Measurements from ENCODE around the gene ZFAND4.
"Not testable (repeated sequence)": the region's sequence is repeated elsewhere in the genome, so short reads cannot be mapped to it uniquely, and the experiment has no call there.

Gene ZFAND4

GRCh38 chr10:45591280-45591679 lies 81.3 kb downstream of the ZFAND4 start:
- no peak overlapping the region for H3K4me3 Mint-ChIP-seq
- peaks cover 7% of the 10 kb centered on the region for H3K27me3 Mint-ChIP-seq (ENCODE audit: low read depth)
- H3K4me1 Mint-ChIP-seq (ENCODE audit: low read depth): peaks cover 28% of the 10 kb centered on the region
- H3K36me3 Mint-ChIP-seq (ENCODE audit: low read depth): peaks cover 20% of the 10 kb centered on the region
- DNase-seq (ENCODE audit: low spot score): no peak
- H3K27ac Mint-ChIP-seq: no peak overlapping the region
- peaks cover 17% of the 10 kb centered on the region for H3K9me3 Mint-ChIP-seq

- Mint-ChIP-seq H3K27me3 (ENCODE audit: low read depth) (peaks cover 6% of the 10 kb centered on the region), H3K4me3 (no peak overlapping the region), H3K9me3 (peaks cover 22% of the 10 kb centered on the region), H3K36me3 (ENCODE audit: low read depth) (peaks cover 20% of the 10 kb centered on the region), H3K4me1 (ENCODE audit: low read depth) (peaks cover 20% of the 10 kb centered on the region), H3K27ac (no peak overlapping the region)
- no peak for DNase-seq (ENCODE audit: low spot score)
These were observed 82.7 kb downstream of the ZFAND4 start for GRCh38 chr10:45589868-45590267.

- Mint-ChIP-seq H3K4me1 (ENCODE audit: low read depth) (peaks cover 18% of the 10 kb centered on the region), H3K4me3 (no peak overlapping the region), H3K9me3 (peaks cover 26% of the 10 kb centered on the region), H3K27ac (no peak overlapping the region), H3K36me3 (ENCODE audit: low read depth) (peaks cover 20% of the 10 kb centered on the region), H3K27me3 (ENCODE audit: low read depth) (peaks cover 11% of the 10 kb centered on the region)
- DNase-seq (ENCODE audit: low spot score): no peak
These were observed 83.6 kb downstream of the ZFAND4 start for GRCh38 chr10:45589009-45589408.

- Mint-ChIP-seq H3K4me3 (no peak overlapping the region), H3K36me3 (ENCODE audit: low read depth) (peaks cover 16% of the 10 kb centered on the region), H3K27ac (no peak overlapping the region), H3K9me3 (peaks cover 26% of the 10 kb centered on the region), H3K27me3 (ENCODE audit: low read depth) (peaks cover 10% of the 10 kb centered on the region), H3K4me1 (ENCODE audit: low read depth) (peaks cover 4% of the 10 kb centered on the region)
- DNase-seq (ENCODE audit: low spot score): no peak
These were observed 86.3 kb downstream of the ZFAND4 start for GRCh38 chr10:45586028-45586824.

GRCh38 chr10:45585131-45585530 lies 87.4 kb downstream of the ZFAND4 start:
- Mint-ChIP-seq H3K4me3 (no peak overlapping the region), H3K9me3 (peaks cover 25% of the 10 kb centered on the region), H3K36me3 (ENCODE audit: low read depth) (peaks cover 11% of the 10 kb centered on the region), H3K27me3 (ENCODE audit: low read depth) (peaks cover 10% of the 10 kb centered on the region), H3K27ac (no peak overlapping the region), H3K4me1 (ENCODE audit: low read depth) (peaks cover 14% of the 10 kb centered on the region)
- no peak for DNase-seq (ENCODE audit: low spot score)

GRCh38 chr10:45582386-45582781 lies 90.2 kb downstream of the ZFAND4 start:
- Mint-ChIP-seq H3K27ac (no peak overlapping the region), H3K27me3 (ENCODE audit: low read depth) (peaks cover 10% of the 10 kb centered on the region), H3K4me3 (no peak overlapping the region), H3K4me1 (ENCODE audit: low read depth) (peaks cover 21% of the 10 kb centered on the region), H3K36me3 (ENCODE audit: low read depth) (peaks cover 6% of the 10 kb centered on the region), H3K9me3 (peaks cover 15% of the 10 kb centered on the region)
- DNase-seq (ENCODE audit: low spot score): no peak

- Mint-ChIP-seq H3K27ac (no peak overlapping the region), H3K4me1 (ENCODE audit: low read depth) (peaks cover 21% of the 10 kb centered on the region), H3K9me3 (peaks cover 12% of the 10 kb centered on the region), H3K36me3 (ENCODE audit: low read depth) (peaks cover 3% of the 10 kb centered on the region), H3K4me3 (no peak overlapping the region), H3K27me3 (ENCODE audit: low read depth) (peaks cover 10% of the 10 kb centered on the region)
- no peak for DNase-seq (ENCODE audit: low spot score)
These were observed 90.8 kb downstream of the ZFAND4 start for GRCh38 chr10:45581582-45582385.

- Mint-ChIP-seq H3K36me3 (ENCODE audit: low read depth) (no peaks in the 10 kb centered on the region), H3K27ac (peak overlapping the region; percentile 92), H3K27me3 (ENCODE audit: low read depth) (peaks cover 10% of the 10 kb centered on the region), H3K9me3 (peaks cover 9% of the 10 kb centered on the region), H3K4me1 (ENCODE audit: low read depth) (peaks cover 21% of the 10 kb centered on the region), H3K4me3 (peak overlapping the region; percentile 87)
- DNase-seq (ENCODE audit: low spot score): no peak
These were observed 91.4 kb downstream of the ZFAND4 start for GRCh38 chr10:45581216-45581549.

- peak; percentile 21 for DNase-seq (ENCODE audit: low spot score)
- H3K27me3 Mint-ChIP-seq (ENCODE audit: low read depth): peaks cover 10% of the 10 kb centered on the region
- peak overlapping the region; percentile 87 for H3K4me3 Mint-ChIP-seq
- peaks cover 21% of the 10 kb centered on the region for H3K4me1 Mint-ChIP-seq (ENCODE audit: low read depth)
- H3K36me3 Mint-ChIP-seq (ENCODE audit: low read depth): no peaks in the 10 kb centered on the region
- H3K9me3 Mint-ChIP-seq: peaks cover 9% of the 10 kb centered on the region
- peak overlapping the region; percentile 92 for H3K27ac Mint-ChIP-seq
These were observed 92.0 kb downstream of the ZFAND4 start for GRCh38 chr10:45580371-45581215.

GRCh38 chr10:45578384-45578971 lies 94.1 kb downstream of the ZFAND4 start:
- Mint-ChIP-seq H3K27me3 (ENCODE audit: low read depth) (no peaks in the 10 kb centered on the region), H3K9me3 (no peaks in the 10 kb centered on the region), H3K4me3 (no peak overlapping the region), H3K27ac (no peak overlapping the region), H3K4me1 (ENCODE audit: low read depth) (peaks cover 21% of the 10 kb centered on the region), H3K36me3 (ENCODE audit: low read depth) (no peaks in the 10 kb centered on the region)
- no peak for DNase-seq (ENCODE audit: low spot score)

GRCh38 chr10:45575966-45576597 lies 96.5 kb downstream of the ZFAND4 start:
- H3K36me3 Mint-ChIP-seq (ENCODE audit: low read depth): no peaks in the 10 kb centered on the region
- H3K4me3 Mint-ChIP-seq: no peak overlapping the region

GRCh38 chr10:45575032-45575761 lies 97.4 kb downstream of the ZFAND4 start:
- H3K4me1 Mint-ChIP-seq (ENCODE audit: low read depth); H3K4me3 Mint-ChIP-seq; H3K27ac Mint-ChIP-seq; H3K27me3 Mint-ChIP-seq (ENCODE audit: low read depth); DNase-seq (ENCODE audit: low spot score); H3K36me3 Mint-ChIP-seq (ENCODE audit: low read depth); H3K9me3 Mint-ChIP-seq: not testable (repeated sequence)

More at GRCh38 chr10:45575966-45576597, 96.5 kb downstream of the ZFAND4 start:
- H3K27me3 Mint-ChIP-seq (ENCODE audit: low read depth): no peaks in the 10 kb centered on the region
- DNase-seq (ENCODE audit: low spot score): no peak
- no peak overlapping the region for H3K27ac Mint-ChIP-seq
- peaks cover 16% of the 10 kb centered on the region for H3K4me1 Mint-ChIP-seq (ENCODE audit: low read depth)
- no peaks in the 10 kb centered on the region for H3K9me3 Mint-ChIP-seq

GRCh38 chr10:45569471-45569870 lies 103.1 kb downstream of the ZFAND4 start:
- Mint-ChIP-seq H3K9me3 (no peaks in the 10 kb centered on the region), H3K27me3 (ENCODE audit: low read depth) (peaks cover 4% of the 10 kb centered on the region), H3K4me1 (ENCODE audit: low read depth) (peaks cover 2% of the 10 kb centered on the region), H3K36me3 (ENCODE audit: low read depth) (no peaks in the 10 kb centered on the region), H3K4me3 (no peak overlapping the region), H3K27ac (no peak overlapping the region)
- DNase-seq (ENCODE audit: low spot score): no peak
